ENCODE data around the gene PDZD7.

PDZD7 gene

DNA sequence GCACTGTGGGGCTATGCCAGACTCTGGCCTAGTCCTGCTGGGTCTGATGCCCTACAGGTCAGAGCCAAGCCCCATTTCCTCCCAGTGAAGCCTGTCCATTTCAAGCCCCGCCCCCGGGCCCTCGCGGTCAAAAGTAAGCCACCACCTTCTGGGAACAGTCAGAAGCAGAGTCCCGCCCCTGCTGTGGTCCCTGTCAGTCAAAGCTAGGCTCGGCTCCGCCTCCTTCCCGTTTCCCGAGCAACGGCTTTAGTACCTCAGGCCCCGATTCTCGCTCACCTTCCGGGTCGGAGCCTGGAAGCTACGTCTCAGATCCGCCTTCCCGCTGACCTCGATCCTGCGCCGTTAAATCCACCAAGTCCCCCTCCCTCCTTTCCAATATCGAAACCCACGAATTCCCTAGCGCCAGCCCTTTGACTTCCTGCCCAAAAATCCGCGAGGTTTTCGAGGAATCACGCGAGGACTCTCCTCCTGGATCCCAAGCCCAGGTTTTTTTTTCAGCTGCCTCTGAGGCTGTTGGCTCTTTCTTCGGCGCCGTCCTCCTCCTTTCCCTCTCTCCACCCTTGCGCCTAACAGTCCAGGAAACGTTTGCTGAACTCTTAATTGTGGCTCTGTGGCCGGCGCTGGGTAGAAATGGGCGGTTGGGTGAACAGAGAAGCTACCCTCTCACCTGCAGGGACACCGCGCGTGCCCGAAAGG, 11.9 kb upstream of the PDZD7 start:
- TF ChIP-seq, protein P1, sequence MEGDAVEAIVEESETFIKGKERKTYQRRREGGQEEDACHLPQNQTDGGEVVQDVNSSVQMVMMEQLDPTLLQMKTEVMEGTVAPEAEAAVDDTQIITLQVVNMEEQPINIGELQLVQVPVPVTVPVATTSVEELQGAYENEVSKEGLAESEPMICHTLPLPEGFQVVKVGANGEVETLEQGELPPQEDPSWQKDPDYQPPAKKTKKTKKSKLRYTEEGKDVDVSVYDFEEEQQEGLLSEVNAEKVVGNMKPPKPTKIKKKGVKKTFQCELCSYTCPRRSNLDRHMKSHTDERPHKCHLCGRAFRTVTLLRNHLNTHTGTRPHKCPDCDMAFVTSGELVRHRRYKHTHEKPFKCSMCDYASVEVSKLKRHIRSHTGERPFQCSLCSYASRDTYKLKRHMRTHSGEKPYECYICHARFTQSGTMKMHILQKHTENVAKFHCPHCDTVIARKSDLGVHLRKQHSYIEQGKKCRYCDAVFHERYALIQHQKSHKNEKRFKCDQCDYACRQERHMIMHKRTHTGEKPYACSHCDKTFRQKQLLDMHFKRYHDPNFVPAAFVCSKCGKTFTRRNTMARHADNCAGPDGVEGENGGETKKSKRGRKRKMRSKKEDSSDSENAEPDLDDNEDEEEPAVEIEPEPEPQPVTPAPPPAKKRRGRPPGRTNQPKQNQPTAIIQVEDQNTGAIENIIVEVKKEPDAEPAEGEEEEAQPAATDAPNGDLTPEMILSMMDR (IDR thresholded peaks at IDR 0.05; ENCODE audit: control extremely low read depth, extremely low read depth, low read depth, missing control alignments) = no peak
- POLR2A ChIA-PET = interaction anchor here (1.0 kb wide), 1 partner anchor 11 kb away, joined by 4 read pairs; no protein-coding TSS in a partner anchor
- DNase-seq (ENCODE audit: extremely low spot score) = peak; percentile 95
- CTCF ChIA-PET = interaction anchor here (0.7 to 28.8 kb wide), 14 partner anchors 14 to 528 kb away, joined by 3 to 855 read pairs (median 4); partner anchors contain the start of genes KAZALD1, LZTS2, PDZD7 and SFXN3

DNA sequence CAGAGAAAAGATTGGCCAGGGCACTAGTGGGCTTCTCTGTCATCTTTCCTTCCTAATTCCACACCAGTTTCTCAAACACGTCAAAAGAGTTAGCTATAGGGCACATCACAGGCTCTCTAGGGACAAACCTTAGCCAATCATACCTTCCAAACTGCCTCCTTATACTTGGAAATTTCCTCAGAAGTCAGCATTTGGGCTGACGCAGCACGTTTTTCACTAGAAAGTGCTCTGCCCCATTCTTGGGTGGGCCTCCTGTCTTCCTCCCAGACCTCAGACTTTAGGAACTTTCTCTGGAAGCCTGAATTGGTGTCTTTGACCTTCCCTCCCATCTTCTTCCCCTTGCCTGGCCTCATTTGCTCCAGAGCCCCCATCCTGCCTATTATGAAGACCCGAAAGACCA, 11.2 kb upstream of the PDZD7 start:
- POLR2A ChIA-PET = no interaction called here

GRCh38 chr10:101041252-101041761, 10.4 kb upstream of the PDZD7 start:
- TF ChIP-seq, protein P1 (IDR thresholded peaks at IDR 0.05; ENCODE audit: control extremely low read depth, extremely low read depth, low read depth, missing control alignments) = peak; percentile 91
- CTCF ChIA-PET = interaction anchor here (0.7 to 28.8 kb wide), 26 partner anchors 12 to 607 kb away, joined by 3 to 855 read pairs (median 4); partner anchors contain the start of genes KAZALD1, LZTS2, MRPL43 and PDZD7
- DNase-seq (ENCODE audit: extremely low spot score) = peak; percentile 86
- POLR2A ChIA-PET = interaction anchor here (0.7 kb wide), 1 partner anchor 12 kb away, joined by 3 read pairs; no protein-coding TSS in a partner anchor

More for the DNA sequence above, 11.2 kb upstream of the PDZD7 start:
- DNase-seq (ENCODE audit: extremely low spot score) = no peak
- CTCF ChIA-PET = interaction anchor here (0.8 to 28.8 kb wide), 23 partner anchors 13 to 134 kb away, joined by 3 to 855 read pairs (median 5); partner anchors contain the start of genes KAZALD1, LZTS2, MRPL43 and PDZD7
- TF ChIP-seq, protein P1 (IDR thresholded peaks at IDR 0.05; ENCODE audit: control extremely low read depth, extremely low read depth, low read depth, missing control alignments) = no peak

DNA sequence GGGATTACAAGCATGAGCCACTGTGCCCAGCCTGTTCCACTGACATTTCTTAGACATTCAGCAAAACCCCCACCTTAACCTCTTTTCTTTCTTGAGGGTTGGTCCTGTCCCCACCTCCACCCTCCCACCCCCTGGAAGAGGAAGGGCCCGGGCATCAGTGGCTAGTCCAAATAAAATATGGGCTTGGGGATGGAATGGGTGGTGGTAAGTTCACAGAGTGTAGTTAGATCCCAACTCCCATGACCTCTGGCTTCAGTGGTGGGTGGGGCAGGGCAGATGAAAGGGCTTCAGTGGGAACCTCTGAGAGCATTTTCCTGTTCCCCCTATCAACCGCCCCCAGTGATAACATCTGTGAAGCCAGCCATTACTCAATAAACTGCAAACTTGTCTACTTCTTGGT, 9.9 kb upstream of the PDZD7 start:
- CTCF ChIA-PET = interaction anchor here (1.0 to 28.8 kb wide), 20 partner anchors 12 to 606 kb away, joined by 3 to 855 read pairs (median 4); partner anchors contain the start of genes KAZALD1, LZTS2, MRPL43 and PDZD7
- no peak for DNase-seq (ENCODE audit: extremely low spot score)
- POLR2A ChIA-PET = no interaction called here
- TF ChIP-seq, protein P1 (IDR thresholded peaks at IDR 0.05; ENCODE audit: control extremely low read depth, extremely low read depth, low read depth, missing control alignments) = no peak

GRCh38 chr10:101040061-101040460, 9.1 kb upstream of the PDZD7 start:
- CTCF ChIA-PET = interaction anchor here (1.3 to 28.8 kb wide), 5 partner anchors 11 to 102 kb away, joined by 4 to 855 read pairs (median 55); partner anchors contain the start of genes KAZALD1, PDZD7 and SFXN3
- POLR2A ChIA-PET = interaction anchor here (1.0 kb wide), 1 partner anchor 9 kb away, joined by 3 read pairs; the partner anchor contains the start of genes PDZD7 and SFXN3
- TF ChIP-seq, protein P1 (IDR thresholded peaks at IDR 0.05; ENCODE audit: control extremely low read depth, extremely low read depth, low read depth, missing control alignments) = no peak
- no peak for DNase-seq (ENCODE audit: extremely low spot score)

DNA sequence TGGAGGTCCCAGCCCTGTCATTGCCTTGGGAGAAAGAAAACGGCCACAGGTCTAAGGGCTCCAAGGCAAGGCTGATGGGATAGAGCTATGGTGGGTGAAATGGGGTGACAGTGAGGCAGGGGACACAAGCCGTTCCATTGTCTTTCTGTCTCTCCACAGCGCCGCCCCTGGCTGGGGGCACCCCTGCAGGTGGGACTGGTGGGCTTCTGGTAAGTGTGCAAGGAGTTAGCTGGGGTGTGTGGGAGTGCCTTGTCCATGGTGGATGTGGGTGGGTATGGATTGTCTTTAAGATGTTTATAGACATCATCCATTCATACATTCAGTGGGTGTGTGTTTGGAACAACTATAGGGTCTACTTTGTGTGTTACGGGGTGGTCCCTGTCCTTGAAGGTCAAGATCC, 7.6 kb upstream of the PDZD7 start:
- ChIA-PET POLR2A (no interaction called here), CTCF (interaction anchor here (1.0 to 28.8 kb wide), 5 partner anchors 9 to 104 kb away, joined by 5 to 855 read pairs (median 6); partner anchors contain the start of genes KAZALD1, PDZD7 and SFXN3)
- no peak for DNase-seq (ENCODE audit: extremely low spot score)
- TF ChIP-seq, protein P1 (IDR thresholded peaks at IDR 0.05; ENCODE audit: control extremely low read depth, extremely low read depth, low read depth, missing control alignments) = no peak

Measured in GM10248 (cell line).